HCT116 (cell line): ENCODE data around the gene PRXL2C. TPM values are rescaled to one million over a fixed set of nuclear protein-coding genes. Genes with fewer than 3 reads are reported as not detected.

Experiments used
- ATAC-seq: fragments of 200-7000 bp; cut with Tn5 transposase; 2 replicates; pipeline ENCODE4 v1.9.1; 2020; ENCODE audit warnings: mild to moderate bottlenecking, moderate library complexity
- BruUV-seq: library from RNA; stranded (reverse); fragments of 400-500 nt; replicated peaks from 2 replicates; lab custom pipeline; 2021; lab: Mats Ljungman, UMichigan
- CTCF ChIA-PET: fragments of 300-600 bp; sonication (Branson Sonifier 250); formaldehyde crosslinking; loops from one replicate; lab custom pipeline; 2021; ENCODE audit warnings: antibody characterized with exemption; lab: Charles Lee
- POLR2A ChIA-PET: fragments of 300-600, 350-600 bp; sonication (Branson Sonifier 250); formaldehyde crosslinking; loops from one replicate; lab custom pipeline; 2021; ENCODE audit warnings: antibody characterized with exemption; lab: Charles Lee
- RAD21 ChIA-PET, 2 experiments: fragments of 300-600 bp; sonication (Branson Sonifier 250); formaldehyde crosslinking; loops; one replicate each; lab custom pipeline; 2023; ENCODE audit warnings: low total read pairs in 2 of 2; ENCODE audit not compliant: uncharacterized antibody in 2 of 2, unreplicated experiment in 2 of 2, low non-redundant PET in 1 of 2; lab: Charles Lee
- DNase-seq: peaks from one replicate; pipeline ENCODE4 v3.0.0-alpha.2; 2010; ENCODE audit warnings: low read depth, low spot score
- H2AFZ ChIP-seq: fragments of 200-600 bp; shearing (Covaris generic), sonication (generic); 2 replicates; pipeline ENCODE4 v1.6.1; 2017; ENCODE audit warnings: low read depth, mixed run types, mixed read lengths, antibody characterized with exemption, low read length; ENCODE audit not compliant: poor library complexity, severe bottlenecking
- H3K27ac ChIP-seq: 2 replicates; pipeline ENCODE4 v1.5.1; 2012; ENCODE audit warnings: low read depth, low read length
- H3K27me3 ChIP-seq: fragments of 200-600 bp; sonication (generic); 2 replicates; pipeline ENCODE4 v1.6.1; 2016; ENCODE audit warnings: mixed run types, low read length, mixed read lengths; ENCODE audit not compliant: insufficient read depth
- H3K36me3 ChIP-seq, 2 experiments: fragments of 200-500 bp in 1 of 2; fragments of 200-600 bp in 1 of 2; sonication (Bioruptor generic) in 1 of 2; sonication (generic) in 1 of 2; 2 replicates each; pipeline versions ENCODE4 v1.5.1 to v1.6.1; 2014 to 2016; ENCODE audit warnings: low read length in 2 of 2, inconsistent platforms in 1 of 2, mixed read lengths in 1 of 2, mixed run types in 1 of 2; ENCODE audit not compliant: insufficient read depth in 2 of 2, control insufficient read depth in 1 of 2
- H3K4me1 ChIP-seq, 2 experiments: fragments of 200-600 bp in 1 of 2; sonication (generic) in 1 of 2; 2 replicates each; pipeline versions ENCODE4 v1.5.1 to v1.6.1; 2012 to 2017; ENCODE audit warnings: low read length in 2 of 2, inconsistent platforms in 1 of 2, mild to moderate bottlenecking in 1 of 2, mixed read lengths in 1 of 2, mixed run types in 1 of 2, moderate library complexity in 1 of 2; ENCODE audit not compliant: insufficient read depth in 2 of 2, control insufficient read depth in 1 of 2
- H3K4me2 ChIP-seq: fragments of 200-600 bp; sonication (generic); 2 replicates; pipeline ENCODE4 v1.6.1; 2017; ENCODE audit warnings: mixed run types, low read length, mixed read lengths
- H3K4me3 ChIP-seq, 2 experiments: fragments of 200-600 bp in 1 of 2; sonication (generic) in 1 of 2; replicated peaks in 1 of 2; 2 replicates each; pipeline ENCODE4 v1.5.1; 2011 to 2016; ENCODE audit warnings: low read length in 2 of 2, control low read depth in 1 of 2, low read depth in 1 of 2, mild to moderate bottlenecking in 1 of 2, mixed read lengths in 1 of 2, mixed run types in 1 of 2
- H3K79me2 ChIP-seq: fragments of 200-600 bp; sonication (generic); 2 replicates; pipeline ENCODE4 v1.6.1; 2017; ENCODE audit warnings: mild to moderate bottlenecking, mixed run types, low read length, moderate library complexity, mixed read lengths; ENCODE audit not compliant: insufficient read depth
- H3K9ac ChIP-seq: fragments of 200-600 bp; sonication (generic); 2 replicates; pipeline ENCODE4 v1.6.1; 2016; ENCODE audit warnings: low read length, mixed read lengths
- H3K9me2 ChIP-seq: fragments of 200-600 bp; sonication (generic), shearing (Covaris generic); 2 replicates; pipeline ENCODE4 v1.6.1; 2017; ENCODE audit warnings: mixed run types, mild to moderate bottlenecking, moderate library complexity; ENCODE audit not compliant: insufficient read depth
- H3K9me3 ChIP-seq, 2 experiments: fragments of 200-500 bp in 1 of 2; fragments of 200-600 bp in 1 of 2; sonication (Bioruptor generic) in 1 of 2; sonication (generic) in 1 of 2; 2 replicates each; pipeline ENCODE4 v1.6.1; 2014 to 2017; ENCODE audit warnings: low read length in 2 of 2, mixed read lengths in 2 of 2, inconsistent platforms in 1 of 2, low read depth in 1 of 2, mild to moderate bottlenecking in 1 of 2, mixed run types in 1 of 2, moderate library complexity in 1 of 2; ENCODE audit not compliant: control insufficient read depth in 1 of 2, insufficient read depth in 1 of 2
- H4K20me1 ChIP-seq: fragments of 200-600 bp; sonication (generic), shearing (Covaris generic); 2 replicates; pipeline ENCODE4 v1.6.1; 2017; ENCODE audit warnings: mixed run types, mild to moderate bottlenecking, moderate library complexity; ENCODE audit not compliant: insufficient read depth
- CBX3 ChIP-seq: IDR thresholded peaks from 2 replicates; pipeline ENCODE4 v1.6.1; 2012; ENCODE audit warnings: low read depth
- CTCF ChIP-seq, 3 experiments: fragments of 200-600 bp in 1 of 3; sonication (generic) in 1 of 3; IDR thresholded peaks in 2 of 3; conservative IDR thresholded peaks in 1 of 3; 2 replicates each; pipeline ENCODE4 v1.5.1; 2012 to 2017; ENCODE audit warnings: low read depth in 2 of 3, low read length in 2 of 3, antibody characterized with exemption in 1 of 3, borderline replicate concordance in 1 of 3, control low read depth in 1 of 3, mild to moderate bottlenecking in 1 of 3, mixed read lengths in 1 of 3, mixed run types in 1 of 3, moderate library complexity in 1 of 3; ENCODE audit not compliant: insufficient read depth in 1 of 3
- EGR1 ChIP-seq: IDR thresholded peaks from 2 replicates; pipeline ENCODE4 v1.6.1; 2012; ENCODE audit warnings: low read depth
- ELF1 ChIP-seq: IDR thresholded peaks from 2 replicates; pipeline ENCODE4 v1.6.1; 2012; ENCODE audit warnings: low read depth, borderline replicate concordance
- FOSL1 ChIP-seq: IDR thresholded peaks from 2 replicates; pipeline ENCODE4 v1.6.1; 2012; ENCODE audit warnings: low read depth
- POLR2AphosphoS5 ChIP-seq: IDR thresholded peaks from 2 replicates; pipeline ENCODE4 v1.6.1; 2011; ENCODE audit warnings: mild to moderate bottlenecking, low read depth, low read length, moderate library complexity
- REST ChIP-seq: IDR thresholded peaks from 2 replicates; pipeline ENCODE4 v1.6.1; 2012; ENCODE audit warnings: low read depth
- SP1 ChIP-seq: IDR thresholded peaks from 2 replicates; pipeline ENCODE4 v1.6.1; 2012; ENCODE audit warnings: low read depth
- ZBTB33 ChIP-seq: IDR thresholded peaks from 2 replicates; pipeline ENCODE4 v1.6.1; 2011; ENCODE audit warnings: mild to moderate bottlenecking, low read length, moderate library complexity; ENCODE audit not compliant: insufficient replicate concordance; ENCODE audit errors: extremely low read depth
- ZFX ChIP-seq: fragments of 450-650 bp; IDR thresholded peaks from 2 replicates; pipeline ENCODE4 v1.6.1; 2017
- ZNF274 ChIP-seq: fragments of 200-500 bp; sonication (Bioruptor generic); IDR thresholded peaks from 2 replicates; pipeline ENCODE4 v1.6.1; 2014; ENCODE audit warnings: mild to moderate bottlenecking, low read depth, low read length, inconsistent platforms
- intact Hi-C: fragments of 100-400 bp; cut with micrococcal nuclease; formaldehyde crosslinking; loops from 2 replicates; pipeline ENCODE4 v1.10.0; 2022
- total RNA-seq: library from RNA; stranded (reverse); gene quantifications from one replicate; pipeline ENCODE4 v1.2.1, GENCODE V29; 2021; ENCODE audit not compliant: unreplicated experiment

The PRXL2C gene
- total RNA-seq, 1 experiment from 2014 or later = 10.4 TPM

GRCh38 chr9:96646081-96646991, 8.8 kb downstream of the PRXL2C start:
- Histone ChIP-seq H4K20me1 (no peaks in the 10 kb centered on the region), H3K4me3 (no peak overlapping the region), H3K4me1 (no peaks in the 10 kb centered on the region), H3K4me2 (no peak overlapping the region), H2AFZ (no peak overlapping the region), H3K79me2 (no peaks in the 10 kb centered on the region), H3K9me2 (no peaks in the 10 kb centered on the region), H3K27me3 (no peaks in the 10 kb centered on the region), H3K9ac (no peak overlapping the region), H3K36me3 (peaks cover 7 to 8% of the 10 kb centered on the region in 2 experiments; a peak in 2 of 4 replicates), H3K9me3 (no peaks in the 10 kb centered on the region), H3K27ac (no peak overlapping the region)
- CTCF ChIA-PET = no interaction called here
- POLR2A ChIA-PET = no interaction called here
- TF ChIP-seq CBX3 = no peak
- no TSS peak for BruUV-seq
- no peak for DNase-seq
- RAD21 ChIA-PET = no interaction called here
- ATAC-seq = no peak
- intact Hi-C loops = no loop called here

GRCh38 chr9:96644137-96644536, 11.0 kb downstream of the PRXL2C start:
- POLR2A ChIA-PET = no interaction called here
- CTCF ChIA-PET = no interaction called here
- no peak overlapping the region for H3K4me2 ChIP-seq
- no peak overlapping the region for H3K9ac ChIP-seq
- no peak overlapping the region for H3K4me3 ChIP-seq
- no peaks in the 10 kb centered on the region for H3K9me3 ChIP-seq
- H3K36me3 ChIP-seq = peaks cover 0 to 3% of the 10 kb centered on the region in 2 experiments; a peak in 1 of 4 replicates
- no TSS peak for BruUV-seq
- H4K20me1 ChIP-seq = no peaks in the 10 kb centered on the region
- no peak overlapping the region for H3K27ac ChIP-seq
- RAD21 ChIA-PET = no interaction called here
- no peak overlapping the region for H2AFZ ChIP-seq
- no peaks in the 10 kb centered on the region for H3K4me1 ChIP-seq
- H3K79me2 ChIP-seq = no peaks in the 10 kb centered on the region
- DNase-seq (no peak), ATAC-seq (no peak)
- no peaks in the 10 kb centered on the region for H3K27me3 ChIP-seq
- no peaks in the 10 kb centered on the region for H3K9me2 ChIP-seq
- intact Hi-C loops = no loop called here
- TF ChIP-seq CBX3 (no peak), ELF1 (no peak), POLR2AphosphoS5 (no peak), ZBTB33 (no peak), FOSL1 (no peak), ZNF274 (no peak), REST (no peak), ZFX (no peak), CTCF (IDR thresholded peaks at IDR 0.05 in 2 of 3, conservative IDR thresholded peaks at IDR 0.05 in 1 of 3; ENCODE audit: borderline replicate concordance in 1 of 3, insufficient read depth in 1 of 3, low read depth in 2 of 3, low read length in 2 of 3) (no peak), EGR1 (no peak), SP1 (no peak)
